ENCODE results near the gene TUT1. TPM values are rescaled to one million over a fixed set of nuclear protein-coding genes. Genes with fewer than 3 reads are reported as not detected.

Gene TUT1
- polyA plus RNA-seq, 1 experiment, result 9.9 TPM

DNA sequence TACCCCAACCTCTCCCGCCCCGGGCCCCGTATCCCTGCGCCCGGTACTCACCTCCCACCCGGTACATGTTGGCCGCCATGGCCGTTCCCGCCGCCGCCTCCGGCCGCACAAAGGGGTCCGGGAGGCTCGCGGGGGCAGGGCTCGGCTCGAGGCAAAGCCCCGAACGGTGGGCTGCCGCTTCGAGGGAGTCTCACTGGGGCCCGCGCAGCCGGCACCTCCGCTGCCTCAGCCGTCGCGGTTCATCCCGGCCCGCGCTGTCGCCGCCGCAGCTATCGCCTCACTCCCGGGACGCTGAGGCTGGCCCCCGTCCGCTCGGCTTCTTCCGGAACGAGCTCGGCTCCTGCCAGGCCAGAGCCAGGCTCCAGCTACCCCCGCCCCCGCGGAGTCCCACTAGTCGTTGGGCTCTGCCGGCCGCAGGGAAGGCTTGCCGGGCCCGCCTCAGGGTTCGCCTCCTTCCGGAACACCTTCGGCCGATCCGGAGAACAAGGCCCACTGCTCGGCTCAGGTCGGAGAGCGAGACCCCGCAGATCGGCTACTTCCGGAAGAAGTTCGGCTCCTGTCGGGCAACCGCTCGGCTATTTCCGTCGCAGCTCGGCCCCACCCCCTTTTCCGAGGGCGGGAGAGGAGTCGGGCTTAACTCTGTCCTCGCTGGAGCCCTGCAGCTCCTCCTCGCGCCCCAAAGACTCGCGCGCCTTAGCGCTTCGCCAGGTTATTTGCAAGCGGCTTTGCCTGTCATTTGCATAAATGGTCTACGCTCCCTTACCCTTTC is 10.2 kb upstream of the TUT1 start, which contains the start of gene MTA2:
TSS of gene MTA2 (minus strand) at position 494 of the 769 bp plus-strand sequence. CDS start at position 79, 415 bp downstream.
- TF ChIP-seq, protein P1, sequence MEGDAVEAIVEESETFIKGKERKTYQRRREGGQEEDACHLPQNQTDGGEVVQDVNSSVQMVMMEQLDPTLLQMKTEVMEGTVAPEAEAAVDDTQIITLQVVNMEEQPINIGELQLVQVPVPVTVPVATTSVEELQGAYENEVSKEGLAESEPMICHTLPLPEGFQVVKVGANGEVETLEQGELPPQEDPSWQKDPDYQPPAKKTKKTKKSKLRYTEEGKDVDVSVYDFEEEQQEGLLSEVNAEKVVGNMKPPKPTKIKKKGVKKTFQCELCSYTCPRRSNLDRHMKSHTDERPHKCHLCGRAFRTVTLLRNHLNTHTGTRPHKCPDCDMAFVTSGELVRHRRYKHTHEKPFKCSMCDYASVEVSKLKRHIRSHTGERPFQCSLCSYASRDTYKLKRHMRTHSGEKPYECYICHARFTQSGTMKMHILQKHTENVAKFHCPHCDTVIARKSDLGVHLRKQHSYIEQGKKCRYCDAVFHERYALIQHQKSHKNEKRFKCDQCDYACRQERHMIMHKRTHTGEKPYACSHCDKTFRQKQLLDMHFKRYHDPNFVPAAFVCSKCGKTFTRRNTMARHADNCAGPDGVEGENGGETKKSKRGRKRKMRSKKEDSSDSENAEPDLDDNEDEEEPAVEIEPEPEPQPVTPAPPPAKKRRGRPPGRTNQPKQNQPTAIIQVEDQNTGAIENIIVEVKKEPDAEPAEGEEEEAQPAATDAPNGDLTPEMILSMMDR (IDR thresholded peaks at IDR 0.05; ENCODE audit: insufficient read depth, low read depth, low read length), result no peak
- ChIA-PET POLR2A (interaction anchor here (0.6 to 1.5 kb wide), 5 partner anchors 10 to 126 kb away, joined by 3 to 16 read pairs (median 5); partner anchors contain the start of genes C11orf98, CSKMT, HNRNPUL2 and TTC9C), CTCF (interaction anchor here (0.6 to 1.7 kb wide), 6 partner anchors 10 to 206 kb away, joined by 3 to 12 read pairs (median 6); partner anchors contain the start of gene TUT1)
- H3K36me3 ChIP-seq (ENCODE audit: control insufficient read depth, insufficient read depth, low read length), result peaks cover 18% of the 10 kb centered on the region
- H3K27me3 ChIP-seq (ENCODE audit: control insufficient read depth, insufficient read depth, low read length), result no peaks in the 10 kb centered on the region
- peak within 1 kb of the TSS; percentile 96 for H3K4me3 ChIP-seq (ENCODE audit: low read depth, low read length)
- DNase-seq (ENCODE audit: low read depth), result peak; percentile 85

DNA sequence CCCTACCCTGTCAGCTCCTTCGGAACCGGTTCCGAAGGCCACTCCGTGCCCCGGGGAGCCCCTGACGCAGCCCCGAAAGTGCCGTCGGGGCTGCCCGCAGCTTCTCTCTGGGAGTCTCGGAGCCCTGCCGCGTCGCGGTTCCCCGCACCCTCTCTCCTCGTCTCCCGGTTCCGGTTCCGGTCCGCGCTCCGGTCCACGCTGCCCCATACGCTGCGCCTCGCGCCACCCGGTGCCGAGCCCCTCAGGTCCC is 9.7 kb upstream of the TUT1 start:
- Histone ChIP-seq H3K27me3 (ENCODE audit: control insufficient read depth, insufficient read depth, low read length) (no peaks in the 10 kb centered on the region), H3K4me3 (ENCODE audit: low read depth, low read length) (peak overlapping the region; percentile 96), H3K36me3 (ENCODE audit: control insufficient read depth, insufficient read depth, low read length) (peaks cover 22% of the 10 kb centered on the region)
- TF ChIP-seq, protein P1 (IDR thresholded peaks at IDR 0.05; ENCODE audit: insufficient read depth, low read depth, low read length), result no peak
- no peak for DNase-seq (ENCODE audit: low read depth)
- ChIA-PET POLR2A (interaction anchor here (1.0 to 1.5 kb wide), 2 partner anchors 10 kb away, joined by 3 to 16 read pairs; partner anchors contain the start of gene TUT1), CTCF (interaction anchor here (0.6 to 1.7 kb wide), 6 partner anchors 9 to 206 kb away, joined by 3 to 12 read pairs (median 6); partner anchors contain the start of gene TUT1)

DNA sequence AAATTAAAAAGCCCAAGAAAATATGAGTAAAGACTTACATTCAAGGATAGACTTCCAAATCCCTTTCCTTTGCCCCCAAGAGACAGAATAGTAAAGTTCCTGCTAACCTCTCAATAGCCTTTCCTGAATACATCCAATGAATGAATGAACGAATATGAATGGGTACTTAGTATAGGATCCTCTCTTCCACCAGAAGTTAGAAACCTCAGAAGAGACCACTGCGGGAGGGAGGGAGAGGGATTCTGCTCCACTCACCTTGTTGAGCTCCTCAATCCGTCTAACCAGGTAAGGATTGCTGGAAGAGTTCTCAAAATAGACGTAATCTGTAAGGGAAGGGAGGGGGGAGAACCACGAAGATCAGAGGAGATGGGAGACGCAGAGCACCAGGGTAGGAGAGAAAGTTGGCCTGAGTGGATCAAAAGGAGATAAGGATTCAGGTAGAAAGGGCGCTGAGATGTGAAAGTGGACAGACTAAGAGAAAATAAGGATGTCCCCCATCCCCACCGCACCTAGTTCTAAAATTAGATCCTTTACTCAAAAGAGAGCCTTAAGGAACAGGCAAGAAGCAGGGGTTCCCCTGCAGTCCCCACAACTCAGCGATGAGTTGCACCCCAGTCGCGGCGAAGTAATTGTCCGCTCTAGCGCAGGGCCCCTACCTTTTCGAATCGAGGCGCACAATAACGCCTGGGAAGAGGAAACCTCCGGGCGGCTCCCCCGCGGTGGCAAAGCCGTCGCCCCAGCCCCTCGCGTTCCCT is 9.2 kb upstream of the TUT1 start:
- POLR2A ChIA-PET, result interaction anchor here (1.5 kb wide), 1 partner anchor 9 kb away, joined by 16 read pairs; the partner anchor contains the start of gene TUT1

DNA sequence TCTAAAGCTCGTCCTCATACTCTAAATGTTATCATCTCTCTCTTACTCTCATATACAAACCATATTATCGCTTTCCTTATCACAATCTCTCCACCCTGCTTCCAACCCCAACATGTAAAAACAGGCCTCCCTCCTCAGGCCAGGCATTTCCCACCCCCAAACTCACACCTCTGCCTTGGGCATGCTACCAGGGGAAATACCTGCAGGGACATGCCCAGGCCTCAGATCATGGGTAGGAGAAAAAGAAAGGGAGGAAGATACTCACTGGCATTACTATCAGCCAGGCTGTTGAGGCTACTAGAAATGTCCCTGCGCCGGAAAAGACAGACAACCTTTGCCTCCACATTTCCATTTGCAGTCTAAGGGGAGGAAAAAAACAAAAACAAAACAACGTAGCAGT is 8.6 kb upstream of the TUT1 start:
- TF ChIP-seq, protein P1 (IDR thresholded peaks at IDR 0.05; ENCODE audit: insufficient read depth, low read depth, low read length), result no peak
- Histone ChIP-seq H3K27me3 (ENCODE audit: control insufficient read depth, insufficient read depth, low read length) (no peaks in the 10 kb centered on the region), H3K36me3 (ENCODE audit: control insufficient read depth, insufficient read depth, low read length) (peaks cover 28% of the 10 kb centered on the region), H3K4me3 (ENCODE audit: low read depth, low read length) (peak overlapping the region; percentile 96)
- DNase-seq (ENCODE audit: low read depth), result no peak
- ChIA-PET POLR2A (no interaction called here), CTCF (interaction anchor here (0.6 to 2.2 kb wide), 6 partner anchors 12 to 205 kb away, joined by 3 to 8 read pairs (median 4); no protein-coding TSS in a partner anchor)

More for the DNA sequence above, 9.2 kb upstream of the TUT1 start:
- no peak for DNase-seq (ENCODE audit: low read depth)
- H3K4me3 ChIP-seq (ENCODE audit: low read depth, low read length), result peak overlapping the region; percentile 96
- TF ChIP-seq, protein P1 (IDR thresholded peaks at IDR 0.05; ENCODE audit: insufficient read depth, low read depth, low read length), result no peak
- H3K36me3 ChIP-seq (ENCODE audit: control insufficient read depth, insufficient read depth, low read length), result peaks cover 23% of the 10 kb centered on the region
- no peaks in the 10 kb centered on the region for H3K27me3 ChIP-seq (ENCODE audit: control insufficient read depth, insufficient read depth, low read length)
- CTCF ChIA-PET, result interaction anchor here (0.6 to 2.2 kb wide), 6 partner anchors 9 to 206 kb away, joined by 3 to 12 read pairs (median 6); partner anchors contain the start of gene TUT1
